HG03196 (cell line): ENCODE data around the gene IQSEC1.
"Not testable (repeated sequence)": the region's sequence is repeated elsewhere in the genome, so short reads cannot be mapped to it uniquely, and the experiment has no call there.

Experiments used
- ATAC-seq: cut with Tn5 transposase; IDR thresholded peaks from one replicate; pipeline ENCODE4 v1.9.1; 2021; ENCODE audit not compliant: unreplicated experiment

The IQSEC1 gene

DNA sequence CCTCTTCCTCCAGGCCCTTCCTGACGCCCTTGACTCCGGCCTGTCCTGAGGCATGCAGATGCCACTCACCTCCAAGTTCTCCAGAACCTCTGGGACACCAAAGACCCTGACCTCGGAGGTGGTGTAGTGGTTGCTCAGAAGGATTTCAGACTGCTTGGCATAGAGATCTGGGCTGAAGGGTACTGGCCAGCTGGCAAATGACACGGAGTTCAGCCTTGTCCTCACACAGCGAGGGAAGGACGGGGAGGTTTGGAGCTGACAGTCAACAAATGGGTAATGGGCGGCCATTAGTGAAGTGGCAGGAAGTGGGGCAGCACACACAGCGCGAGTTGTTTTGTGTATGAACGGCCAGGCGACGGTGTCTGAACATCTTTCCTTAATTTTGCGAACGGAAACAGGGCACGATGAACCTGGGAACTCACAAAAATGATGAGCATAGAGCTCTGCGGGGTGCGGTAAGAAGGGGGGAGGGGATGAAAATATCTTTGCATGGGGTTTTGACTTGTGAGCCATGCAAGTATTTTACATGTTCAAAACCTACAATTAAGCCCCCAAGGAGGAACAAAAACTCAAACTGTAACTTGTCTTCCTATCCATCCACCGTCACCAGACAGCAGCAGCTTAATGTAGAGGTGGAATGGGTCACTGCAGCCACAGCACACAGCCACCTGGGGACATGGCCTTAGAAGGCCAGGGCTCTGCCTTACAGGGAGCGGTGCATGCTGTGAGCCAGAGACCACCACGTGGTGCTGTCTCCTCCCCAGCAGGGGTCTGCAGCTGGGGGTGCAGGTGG lies 188.2 kb downstream of the IQSEC1 start:
- ATAC-seq = no peak

DNA sequence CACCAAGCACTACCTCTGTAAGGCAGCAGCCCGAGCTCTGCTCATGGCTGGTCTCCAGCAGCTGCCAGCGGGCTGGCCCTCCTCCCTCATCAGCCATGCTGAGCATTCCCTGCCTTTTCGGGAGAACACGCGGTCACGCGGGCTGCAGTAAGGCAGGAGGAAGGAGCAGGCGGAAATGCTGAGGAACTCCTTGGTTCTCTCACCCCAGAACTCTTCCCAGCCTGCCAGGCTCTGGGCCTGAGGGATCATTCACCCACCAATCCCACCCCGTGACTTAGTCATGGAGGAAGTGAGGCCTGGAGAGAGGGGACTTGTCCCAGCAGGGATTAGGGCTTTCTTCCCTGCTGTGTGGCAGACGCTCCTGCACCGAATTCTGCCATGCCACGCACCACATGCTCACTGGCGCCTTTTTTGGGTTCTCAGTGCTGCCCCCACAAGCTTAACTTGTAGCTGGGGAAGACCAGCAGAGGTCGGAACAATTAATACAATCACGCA lies 189.0 kb downstream of the IQSEC1 start:
- ATAC-seq = no peak

DNA sequence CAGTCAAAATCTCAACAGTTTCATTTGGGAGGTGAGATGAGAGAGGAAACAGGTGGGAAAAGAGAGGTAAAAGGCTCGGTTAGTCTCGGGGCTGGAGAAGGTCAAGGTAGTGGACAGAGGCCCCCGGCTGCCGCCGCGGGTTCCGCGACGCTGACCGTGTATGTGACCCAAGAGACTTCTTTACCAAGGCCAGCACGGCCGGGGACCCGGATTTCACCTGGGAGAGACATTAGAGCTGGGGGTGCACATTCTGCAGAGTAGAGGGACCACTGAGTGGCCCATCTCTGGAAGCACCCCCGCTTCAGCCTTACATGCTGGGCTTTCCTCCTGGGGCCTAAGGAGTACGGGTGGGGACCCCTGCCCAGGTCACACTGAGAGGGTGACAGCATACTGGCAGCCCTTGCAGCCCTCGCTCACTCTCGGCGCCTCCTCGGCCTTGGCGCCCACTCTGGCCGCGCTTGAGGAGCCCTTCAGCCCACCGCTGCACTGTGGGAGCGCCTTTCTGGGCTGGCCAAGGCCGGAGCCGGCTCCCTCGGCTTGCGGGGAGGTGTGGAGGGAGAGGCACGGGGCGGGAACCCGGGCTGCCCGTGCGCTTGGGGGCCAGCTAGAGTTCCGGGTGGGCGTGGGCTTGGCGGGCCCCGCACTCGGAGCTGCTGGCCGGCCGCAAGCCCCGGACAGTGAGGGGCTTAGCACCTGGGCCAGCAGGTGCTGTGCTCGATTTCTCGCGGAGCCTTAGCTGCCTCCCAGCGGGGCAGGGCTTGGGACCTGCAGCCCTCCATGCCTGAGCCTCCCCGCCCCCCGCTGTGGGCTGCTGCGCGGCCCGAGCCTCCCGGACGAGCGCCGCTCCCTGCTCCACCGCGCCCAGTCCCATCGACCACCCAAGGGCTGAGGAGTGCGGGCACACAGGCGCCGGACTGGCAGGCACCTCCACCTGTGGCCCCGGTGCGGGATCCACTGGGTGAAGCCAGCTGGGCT lies 190.6 kb downstream of the IQSEC1 start:
- ATAC-seq = no peak

DNA sequence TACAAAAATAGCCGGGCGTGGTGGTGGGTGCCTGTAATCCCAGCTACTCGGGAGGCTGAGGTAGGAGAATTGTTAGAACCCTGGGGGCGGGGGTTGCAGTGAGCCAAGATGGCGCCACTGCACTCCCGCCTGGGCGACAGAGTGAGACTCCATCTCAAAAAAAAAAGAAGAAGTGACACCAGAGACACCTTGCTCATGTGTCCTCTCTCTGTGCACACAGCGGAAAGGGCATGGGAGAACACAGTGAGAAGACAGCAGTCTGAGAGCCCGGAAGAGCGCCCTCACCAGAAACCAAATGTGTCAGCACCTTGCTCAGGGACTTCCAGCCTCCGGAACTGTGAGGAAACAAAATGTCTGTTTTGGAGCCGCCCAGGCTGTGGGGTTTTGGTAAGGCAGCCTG lies 191.4 kb downstream of the IQSEC1 start:
- ATAC-seq = not testable (repeated sequence)

DNA sequence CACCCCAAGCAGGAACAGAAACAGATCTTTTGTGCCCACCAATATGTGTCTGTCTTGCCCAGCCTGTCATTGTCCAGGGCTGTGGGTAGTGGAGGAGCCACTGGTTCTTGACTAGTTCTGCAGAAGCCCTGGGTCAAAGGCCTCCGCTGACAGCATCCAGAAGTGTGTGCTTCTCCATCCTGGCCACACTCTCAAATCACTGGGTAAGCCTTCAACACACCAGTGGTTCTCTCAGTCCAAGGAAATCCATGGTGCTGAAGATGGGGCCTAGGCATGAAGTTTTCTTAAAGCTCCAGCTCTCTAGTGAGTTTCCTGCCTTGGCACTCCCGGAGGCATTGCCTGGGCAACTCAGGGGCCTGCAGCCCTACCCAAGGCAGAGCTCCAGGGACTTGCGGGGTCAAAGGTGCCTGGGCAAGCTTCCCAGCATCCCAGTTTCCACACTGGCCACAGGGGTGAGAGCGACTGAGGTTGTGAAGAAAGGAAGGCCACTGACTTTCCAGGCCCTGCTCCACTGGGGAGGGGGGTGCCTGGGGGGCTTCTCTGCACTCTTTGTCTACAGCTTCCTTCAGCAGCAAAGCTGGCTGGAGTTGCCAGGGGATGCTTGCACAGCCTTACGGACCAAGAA lies 193.9 kb downstream of the IQSEC1 start:
- no peak for ATAC-seq

DNA sequence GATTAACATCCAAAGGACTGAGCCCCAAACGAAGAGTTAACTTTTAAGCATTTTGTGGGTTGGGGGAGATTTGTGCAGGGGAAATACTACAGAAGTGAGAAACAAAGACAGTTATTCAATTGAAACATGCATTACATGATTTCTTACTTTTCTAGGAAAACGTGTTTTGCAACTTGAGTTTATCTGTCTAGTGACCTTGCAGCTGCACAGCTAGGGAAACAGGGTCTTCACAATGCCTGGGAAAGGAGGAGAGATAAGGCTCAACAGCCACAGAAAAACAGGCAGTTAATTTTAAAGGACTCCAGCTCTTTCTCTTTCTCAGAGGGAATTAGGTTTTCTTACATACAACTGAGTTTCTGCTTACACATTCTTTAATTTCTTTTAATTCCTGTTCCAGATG lies 194.5 kb downstream of the IQSEC1 start:
- ATAC-seq = not testable (repeated sequence)

DNA sequence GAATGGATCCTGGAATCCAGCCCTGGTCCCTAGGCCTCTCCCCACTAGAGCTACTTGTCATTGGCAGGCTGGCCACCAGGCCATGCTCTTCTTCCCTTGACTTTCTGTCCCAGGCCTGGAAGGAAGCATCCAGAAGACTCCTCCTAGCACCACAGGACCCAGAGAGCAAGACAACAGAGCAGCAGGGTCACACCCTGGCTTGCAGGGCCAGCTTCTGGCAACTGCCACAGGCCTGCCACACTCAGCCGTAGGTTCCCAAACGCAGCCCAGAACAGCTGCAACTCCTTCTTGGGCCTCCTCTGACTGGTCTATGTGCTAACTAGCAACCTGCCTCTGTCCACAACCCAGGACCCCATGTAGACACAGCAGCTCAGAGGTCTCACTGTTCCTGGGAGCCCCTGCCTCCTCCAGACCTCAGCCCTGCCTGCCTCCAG lies 195.1 kb downstream of the IQSEC1 start:
- ATAC-seq = no peak

DNA sequence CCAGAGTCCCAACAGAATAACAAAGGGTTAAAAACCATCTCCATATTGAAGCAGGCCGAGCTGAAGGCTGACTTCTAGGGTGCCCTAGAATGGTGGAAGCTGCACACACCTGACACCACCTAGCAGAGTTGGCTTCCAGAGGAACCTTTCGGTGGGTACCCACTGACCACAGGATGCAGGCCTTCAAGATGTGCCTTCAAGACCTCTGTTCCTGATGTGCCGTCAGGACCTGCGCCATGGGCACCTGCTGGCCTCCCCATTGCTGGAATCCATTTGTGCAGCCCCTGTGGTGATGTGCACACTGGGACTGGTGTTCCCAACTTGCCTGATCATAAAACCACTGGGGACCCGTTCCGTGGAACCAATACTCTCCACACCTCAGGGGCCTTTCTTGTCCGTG lies 196.2 kb downstream of the IQSEC1 start:
- ATAC-seq = no peak

DNA sequence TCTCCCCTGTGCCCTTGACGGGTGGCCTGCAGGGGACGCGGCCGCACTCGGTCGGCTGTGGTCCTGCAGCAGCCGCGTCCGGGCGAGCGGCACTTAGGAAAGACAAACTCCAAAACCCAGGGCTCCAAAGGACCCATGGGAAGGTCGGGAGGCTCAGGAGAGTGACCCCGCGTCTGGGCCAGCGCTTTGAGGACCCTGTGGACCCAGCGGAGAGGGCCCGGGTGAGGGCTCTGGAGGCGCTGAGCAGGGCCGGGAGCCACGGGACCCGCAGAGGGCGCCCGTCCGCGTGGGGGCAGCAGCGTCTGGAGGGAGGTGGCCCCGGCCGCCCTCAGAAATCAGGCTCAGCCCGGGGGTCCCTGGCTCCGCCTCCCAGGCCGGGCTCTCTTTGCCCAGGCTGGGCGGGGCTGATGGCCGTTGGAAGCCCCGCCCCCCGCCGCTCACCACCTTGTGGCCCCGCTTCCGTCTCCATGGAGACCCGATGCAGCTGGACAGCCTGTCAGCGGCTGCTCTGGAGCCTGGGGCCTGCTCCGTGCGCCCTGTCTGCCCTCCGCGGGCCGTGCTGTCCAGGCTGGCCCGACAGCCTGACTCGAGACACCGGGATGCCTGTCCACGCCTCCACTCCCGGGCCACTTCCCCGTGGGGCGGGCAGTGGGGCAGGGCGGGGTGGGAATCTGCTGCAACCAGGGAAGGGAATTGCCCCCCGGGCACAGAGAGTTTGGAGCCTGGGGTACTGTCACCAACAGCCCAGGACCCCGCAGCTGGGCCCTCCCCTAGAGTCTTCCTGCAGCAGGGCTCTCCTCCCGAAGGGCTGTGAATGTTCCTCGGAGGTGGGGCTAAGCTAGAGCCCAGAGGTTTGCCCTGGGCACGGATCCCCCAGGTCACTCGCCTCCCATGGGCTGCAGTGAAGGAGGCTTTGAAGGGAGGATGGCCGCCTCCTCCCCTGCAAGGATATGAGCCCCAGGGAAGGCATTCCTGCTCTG lies 197.1 kb downstream of the IQSEC1 start:
- ATAC-seq = no peak

DNA sequence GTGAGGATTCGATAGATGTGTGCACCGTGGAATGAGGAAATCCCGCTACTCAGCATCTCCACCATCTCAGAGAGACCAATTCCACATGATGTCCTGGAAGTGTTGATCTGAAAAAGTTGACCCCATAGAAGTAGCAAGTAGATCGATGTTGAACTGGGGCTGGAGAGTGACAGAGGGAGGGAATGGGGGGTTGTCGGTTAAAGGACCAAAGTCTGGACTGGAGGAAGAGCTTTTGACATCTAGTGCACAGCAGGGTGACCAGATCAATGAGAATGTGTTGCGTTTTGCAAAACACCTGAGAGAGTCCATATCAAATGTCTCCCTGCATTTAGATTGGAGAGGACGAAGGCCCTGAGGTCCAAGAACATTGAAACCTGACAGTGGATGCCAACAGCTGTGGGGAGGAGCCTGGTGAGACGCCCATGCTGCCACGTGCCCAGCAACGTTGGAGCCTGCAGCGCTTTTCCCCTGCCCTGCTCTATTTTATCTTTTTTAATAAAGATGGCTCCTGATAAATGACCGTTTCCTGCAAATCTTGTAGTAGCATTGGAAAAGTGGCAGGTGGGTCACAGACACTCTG lies 201.7 kb downstream of the IQSEC1 start:
- no peak for ATAC-seq

DNA sequence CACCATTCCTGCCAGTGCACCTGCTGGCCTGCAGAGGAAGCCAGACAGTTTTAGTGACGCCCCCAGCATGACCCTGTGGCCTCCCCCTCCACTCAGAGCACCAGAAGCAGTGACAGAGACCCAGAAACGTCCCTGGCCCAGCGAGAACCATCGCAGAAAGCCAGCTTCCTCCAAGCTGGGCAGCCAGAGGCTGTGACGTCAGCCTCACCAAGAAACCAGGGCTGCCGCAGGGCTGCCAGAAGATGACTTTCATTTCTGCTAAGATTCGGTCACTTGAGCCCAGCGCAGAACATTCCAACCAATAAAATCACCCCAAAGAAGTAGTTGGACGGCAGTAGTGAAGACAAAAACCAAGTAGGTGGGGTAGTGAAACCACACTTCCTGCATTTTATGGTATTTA lies 202.3 kb downstream of the IQSEC1 start:
- ATAC-seq = no peak

DNA sequence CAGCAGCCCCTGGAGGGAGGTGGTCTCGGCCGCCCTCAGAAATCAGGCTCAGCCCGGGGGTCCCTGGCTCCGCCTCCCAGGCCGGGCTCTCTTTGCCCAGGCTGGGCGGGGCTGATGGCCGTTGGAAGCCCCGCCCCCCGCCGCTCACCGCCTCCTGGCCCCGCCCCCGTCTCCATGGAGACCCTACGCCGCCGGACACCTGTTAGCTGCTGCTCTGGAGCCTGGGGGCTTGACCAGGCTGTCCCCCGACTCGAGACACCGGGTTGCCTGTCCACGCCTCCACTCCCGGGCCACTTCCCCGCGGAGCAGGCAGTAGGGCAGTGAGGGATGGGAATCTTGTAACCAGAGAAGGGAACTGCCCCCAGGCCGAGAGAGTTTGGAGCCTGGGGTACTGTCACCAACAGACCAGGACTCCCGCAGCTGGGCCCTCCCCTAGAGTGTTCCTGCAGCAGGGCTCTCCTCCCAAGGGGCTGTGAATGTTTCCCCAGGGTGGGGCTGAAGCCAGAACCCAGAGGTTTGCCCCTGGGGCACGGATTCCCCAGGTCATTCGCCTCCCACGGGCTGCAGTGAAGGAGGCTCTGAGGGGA lies 204.1 kb downstream of the IQSEC1 start:
- ATAC-seq = peak; percentile 42

DNA sequence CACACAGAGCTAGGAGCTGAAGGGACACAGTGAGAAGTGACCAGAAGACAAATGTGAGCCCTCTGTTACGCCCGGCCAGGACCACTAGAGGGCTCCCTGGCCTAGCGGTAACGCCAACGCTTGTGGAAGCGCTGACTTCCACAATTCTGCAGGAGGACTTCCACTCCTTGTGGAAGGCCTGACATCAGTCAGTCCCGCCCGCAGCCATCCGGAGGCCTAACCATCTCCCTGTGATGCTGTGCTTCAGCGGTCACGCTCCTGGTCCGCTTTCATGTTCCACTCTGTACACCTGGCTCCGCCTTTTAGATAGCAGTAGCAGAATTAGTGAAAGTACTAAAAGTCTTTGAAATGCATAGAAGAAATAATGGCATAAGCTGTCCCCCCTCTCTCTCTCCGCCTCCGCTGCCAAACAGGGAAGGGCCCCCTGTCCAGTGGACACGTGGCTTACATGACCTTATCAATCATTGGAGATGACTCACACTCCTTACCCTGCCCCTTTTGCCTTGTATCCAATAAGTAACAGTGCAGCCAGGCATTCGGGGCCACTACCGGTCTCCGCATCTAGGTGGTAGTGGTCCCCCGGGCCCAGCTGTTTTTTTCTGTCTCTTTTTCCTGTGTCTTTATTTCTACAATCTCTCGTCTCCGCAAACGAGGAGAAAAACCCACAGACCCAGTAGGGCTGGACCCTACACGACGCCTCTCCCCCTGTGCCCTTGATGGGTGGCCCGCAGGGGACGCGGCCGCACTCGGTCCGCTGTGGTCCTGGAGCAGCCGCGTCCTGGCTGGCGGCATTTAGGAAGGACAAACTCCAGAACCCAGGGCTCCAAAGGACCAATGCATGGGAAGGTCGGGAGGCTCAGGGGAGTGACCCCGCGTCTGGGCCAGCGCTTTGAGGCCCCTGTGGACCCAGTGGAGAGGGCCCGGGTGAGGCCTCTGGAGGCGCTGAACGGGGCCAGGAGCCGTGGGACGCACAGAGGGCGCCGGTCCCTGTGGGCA lies 204.9 kb downstream of the IQSEC1 start:
- ATAC-seq = peak; percentile 60

DNA sequence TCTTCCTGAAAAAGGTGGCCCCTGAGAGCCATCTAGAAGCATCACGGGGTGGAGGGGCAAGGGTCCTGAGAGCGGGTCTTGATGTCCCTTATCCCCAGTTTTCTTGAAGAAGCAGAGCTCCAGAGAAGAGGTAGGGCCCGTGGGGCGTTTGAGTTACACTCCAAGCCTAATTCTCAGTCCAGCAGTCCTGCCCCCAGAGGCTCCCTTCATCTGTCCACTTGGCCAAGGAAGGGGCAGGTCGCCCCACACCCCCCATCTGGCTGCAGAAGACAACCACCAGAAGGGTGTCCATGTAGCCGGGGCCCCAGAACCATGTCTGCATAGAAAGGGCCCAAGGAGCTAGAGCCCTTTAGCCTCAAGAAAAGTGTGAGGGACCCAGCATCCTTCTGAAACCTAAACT lies 206.4 kb downstream of the IQSEC1 start:
- no peak for ATAC-seq

DNA sequence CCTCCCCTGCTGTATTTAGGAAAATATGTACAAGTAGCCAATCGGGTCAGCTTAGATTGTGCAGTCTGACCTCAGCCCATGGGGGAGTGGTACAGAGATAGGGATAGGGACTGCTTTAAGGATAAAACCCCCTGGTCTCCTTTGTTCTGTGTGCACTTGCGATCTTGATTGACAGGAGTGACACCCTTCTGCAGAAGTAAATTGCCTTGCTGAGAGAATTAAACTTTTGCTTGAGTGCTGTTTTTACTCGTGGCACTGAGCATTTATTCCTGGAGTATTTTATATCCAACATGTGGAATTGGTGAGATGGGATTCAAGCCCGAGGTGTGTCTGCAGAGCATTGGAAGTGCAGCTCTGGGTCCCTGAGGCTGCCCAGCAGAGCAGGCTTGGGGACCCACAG lies 208.0 kb downstream of the IQSEC1 start:
- no peak for ATAC-seq

DNA sequence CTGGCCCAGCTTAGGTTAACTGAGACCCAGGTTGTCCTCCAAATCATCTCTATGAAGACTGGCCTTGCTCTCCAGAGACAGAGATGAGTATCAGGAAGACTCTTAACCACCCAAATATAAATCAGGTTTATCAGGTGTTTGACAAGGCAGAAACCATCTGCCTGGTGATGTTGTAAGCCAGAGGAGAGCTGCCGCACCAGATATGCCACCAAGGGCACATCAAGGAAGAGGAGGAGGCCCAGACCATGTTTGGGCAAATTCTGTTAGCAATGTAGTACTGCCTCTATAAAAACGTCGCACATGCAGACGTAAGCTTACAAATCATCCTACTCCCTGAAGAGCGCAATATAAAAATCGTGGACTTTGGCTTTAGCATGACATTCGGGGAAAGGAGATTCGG lies 210.8 kb downstream of the IQSEC1 start:
- ATAC-seq = no peak

DNA sequence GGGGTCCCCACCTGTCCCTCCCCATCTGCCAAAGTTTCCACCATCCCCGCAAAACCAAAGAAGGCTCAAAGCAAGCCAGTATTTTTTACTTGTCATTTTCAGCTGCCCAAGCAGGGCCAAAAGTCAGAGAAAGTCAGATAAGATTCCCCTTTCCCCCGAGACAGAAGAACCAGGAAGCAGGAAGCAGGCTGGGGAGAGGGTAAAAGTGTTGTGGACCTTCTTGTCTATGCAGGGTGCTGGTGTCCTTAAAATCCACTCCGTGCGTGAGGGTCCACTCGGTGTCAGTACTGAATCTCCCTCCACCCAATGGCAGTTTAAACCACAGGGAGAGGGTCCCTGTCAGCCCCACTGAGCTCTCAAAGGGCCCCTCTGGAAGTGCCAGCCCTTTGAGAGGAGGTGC lies 211.6 kb downstream of the IQSEC1 start:
- ATAC-seq = no peak

DNA sequence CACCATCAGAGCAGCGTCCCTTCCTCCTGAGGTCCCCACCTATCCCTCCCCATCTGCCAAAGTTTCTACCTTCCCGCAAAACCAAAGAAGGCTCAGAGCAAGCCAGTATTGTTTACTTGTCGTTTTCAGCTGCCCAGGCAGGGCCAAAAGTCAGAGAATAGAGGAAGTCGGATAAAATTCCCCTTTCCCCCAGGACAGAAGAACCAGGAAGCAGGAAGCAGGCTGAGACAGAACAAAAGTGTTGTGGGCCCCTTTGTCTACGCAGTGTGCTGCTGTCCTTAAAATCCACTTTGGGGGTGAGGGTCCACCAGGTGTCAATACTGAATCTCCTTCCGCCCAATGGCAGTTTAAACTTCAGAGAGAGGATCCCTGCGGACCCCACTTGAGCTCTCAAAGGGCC lies 213.4 kb downstream of the IQSEC1 start:
- ATAC-seq = no peak
